NOMO-1 treated with DMSO at 0.1 percent for 48 hours (cell line): ENCODE measurements around the gene SNX7.

ENCODE experiments used
- DNase-seq: peaks from one replicate; lab custom pipeline; 2025; ENCODE audit not compliant: unreplicated experiment; lab: John Stamatoyannopoulos, UW

The SNX7 gene

GRCh38 chr1:98764485-98764884, 103.0 kb downstream of the SNX7 start:
- DNase-seq, result no peak

- peak; percentile 94 for DNase-seq
These were observed 104.7 kb downstream of the SNX7 start for GRCh38 chr1:98766255-98766654.

- DNase-seq, result no peak
These were observed 107.6 kb downstream of the SNX7 start for GRCh38 chr1:98769162-98769561.

- no peak for DNase-seq
These were observed 120.4 kb downstream of the SNX7 start for GRCh38 chr1:98781906-98782305.

- DNase-seq, result no peak
These were observed 122.3 kb downstream of the SNX7 start for GRCh38 chr1:98783821-98784220.

GRCh38 chr1:98791498-98791897, 130.0 kb downstream of the SNX7 start:
- DNase-seq, result no peak

GRCh38 chr1:98792123-98792522, 130.6 kb downstream of the SNX7 start:
- DNase-seq, result no peak

GRCh38 chr1:98793136-98793535, 131.6 kb downstream of the SNX7 start:
- DNase-seq, result no peak

- peak; percentile 68 for DNase-seq
These were observed 132.8 kb downstream of the SNX7 start for GRCh38 chr1:98794196-98794886.

GRCh38 chr1:98796049-98796448, 134.5 kb downstream of the SNX7 start:
- no peak for DNase-seq

- no peak for DNase-seq
These were observed 136.0 kb downstream of the SNX7 start for GRCh38 chr1:98797506-98797905.
